ENCODE measurements around the gene VPS26C.
"Not testable (repeated sequence)": the region's sequence is repeated elsewhere in the genome, so short reads cannot be mapped to it uniquely, and the experiment has no call there.

Gene VPS26C

DNA sequence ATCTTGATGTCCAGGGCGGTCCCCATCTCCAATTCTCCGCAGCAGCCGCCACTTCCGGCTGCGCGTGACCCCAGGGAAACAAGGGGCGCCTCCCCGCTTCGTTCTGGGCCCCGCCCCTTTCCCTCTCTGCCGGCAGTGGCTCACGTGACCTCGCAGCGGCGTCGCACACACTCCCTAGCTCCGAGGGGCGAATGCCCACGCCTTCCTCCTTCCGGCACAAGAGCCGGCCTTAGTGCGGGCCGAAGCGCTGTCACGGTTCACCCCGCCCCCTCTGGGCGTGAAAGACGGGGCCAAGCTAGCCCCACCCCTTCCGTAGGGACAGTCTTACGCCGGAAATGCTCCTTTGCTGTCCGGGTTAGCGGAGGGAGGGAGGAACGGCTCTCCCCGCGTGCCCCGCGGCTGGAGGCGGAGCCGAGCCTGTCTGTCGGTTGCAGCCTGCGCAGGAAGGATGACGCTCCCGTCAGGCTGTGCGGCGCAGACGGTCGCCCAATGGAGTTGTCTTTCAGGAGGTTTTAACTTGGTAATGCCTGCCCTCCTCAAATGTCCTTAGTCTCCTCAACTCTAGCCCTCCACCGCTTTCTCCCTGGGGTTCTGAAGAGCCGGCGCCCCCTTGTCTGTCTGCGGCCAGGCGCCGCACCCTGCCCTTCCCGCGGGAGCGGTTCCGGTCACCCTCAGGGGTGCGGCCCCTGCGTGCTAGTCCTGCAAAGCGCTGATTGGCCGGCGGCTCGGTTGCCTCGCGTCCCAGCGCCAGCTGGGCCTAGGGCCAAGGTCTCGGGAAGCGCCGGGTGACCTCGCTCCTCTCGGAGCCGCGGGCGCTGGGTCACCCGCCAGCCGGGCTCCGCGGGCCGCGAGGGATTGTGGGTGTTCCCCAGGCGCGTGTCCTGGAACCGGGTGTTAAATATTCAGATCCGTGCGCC lies at the start of gene VPS26C:
Gene VPS26C (minus strand): TSS at position 66 of the 917 bp plus-strand sequence. CDS start 40 bp downstream, at position 26.
- TF ChIP-seq, protein P1, sequence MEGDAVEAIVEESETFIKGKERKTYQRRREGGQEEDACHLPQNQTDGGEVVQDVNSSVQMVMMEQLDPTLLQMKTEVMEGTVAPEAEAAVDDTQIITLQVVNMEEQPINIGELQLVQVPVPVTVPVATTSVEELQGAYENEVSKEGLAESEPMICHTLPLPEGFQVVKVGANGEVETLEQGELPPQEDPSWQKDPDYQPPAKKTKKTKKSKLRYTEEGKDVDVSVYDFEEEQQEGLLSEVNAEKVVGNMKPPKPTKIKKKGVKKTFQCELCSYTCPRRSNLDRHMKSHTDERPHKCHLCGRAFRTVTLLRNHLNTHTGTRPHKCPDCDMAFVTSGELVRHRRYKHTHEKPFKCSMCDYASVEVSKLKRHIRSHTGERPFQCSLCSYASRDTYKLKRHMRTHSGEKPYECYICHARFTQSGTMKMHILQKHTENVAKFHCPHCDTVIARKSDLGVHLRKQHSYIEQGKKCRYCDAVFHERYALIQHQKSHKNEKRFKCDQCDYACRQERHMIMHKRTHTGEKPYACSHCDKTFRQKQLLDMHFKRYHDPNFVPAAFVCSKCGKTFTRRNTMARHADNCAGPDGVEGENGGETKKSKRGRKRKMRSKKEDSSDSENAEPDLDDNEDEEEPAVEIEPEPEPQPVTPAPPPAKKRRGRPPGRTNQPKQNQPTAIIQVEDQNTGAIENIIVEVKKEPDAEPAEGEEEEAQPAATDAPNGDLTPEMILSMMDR (conservative IDR thresholded peaks at IDR 0.05; ENCODE audit: low read depth, low read length) = no peak
- H3K4me3 ChIP-seq (ENCODE audit: low read depth, low read length) = peak within 1 kb of the TSS; percentile 85

DNA sequence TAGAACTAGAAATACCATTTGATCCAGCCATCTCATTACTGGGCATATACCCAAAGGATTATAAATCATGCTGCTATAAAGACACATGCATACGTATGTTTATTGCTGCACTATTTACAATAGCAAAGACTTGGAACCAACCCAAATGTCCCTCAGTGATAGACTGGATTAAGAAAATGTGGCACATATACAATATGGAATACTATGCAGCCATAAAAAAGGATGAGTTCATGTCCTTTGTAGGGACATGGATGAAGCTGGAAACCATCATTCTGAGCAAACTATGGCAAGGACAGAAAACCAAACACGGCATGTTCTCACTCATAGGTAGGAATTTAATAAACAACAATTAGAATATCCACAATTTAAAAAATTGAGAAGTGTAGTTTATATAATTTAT lies 48.9 kb upstream of the VPS26C start:
- DNase-seq (ENCODE audit: low read depth); H3K4me3 ChIP-seq (ENCODE audit: low read depth, low read length): not testable (repeated sequence)

More for the DNA sequence above, at the start of gene VPS26C:
- peak; percentile 100 for DNase-seq (ENCODE audit: low read depth)

DNA sequence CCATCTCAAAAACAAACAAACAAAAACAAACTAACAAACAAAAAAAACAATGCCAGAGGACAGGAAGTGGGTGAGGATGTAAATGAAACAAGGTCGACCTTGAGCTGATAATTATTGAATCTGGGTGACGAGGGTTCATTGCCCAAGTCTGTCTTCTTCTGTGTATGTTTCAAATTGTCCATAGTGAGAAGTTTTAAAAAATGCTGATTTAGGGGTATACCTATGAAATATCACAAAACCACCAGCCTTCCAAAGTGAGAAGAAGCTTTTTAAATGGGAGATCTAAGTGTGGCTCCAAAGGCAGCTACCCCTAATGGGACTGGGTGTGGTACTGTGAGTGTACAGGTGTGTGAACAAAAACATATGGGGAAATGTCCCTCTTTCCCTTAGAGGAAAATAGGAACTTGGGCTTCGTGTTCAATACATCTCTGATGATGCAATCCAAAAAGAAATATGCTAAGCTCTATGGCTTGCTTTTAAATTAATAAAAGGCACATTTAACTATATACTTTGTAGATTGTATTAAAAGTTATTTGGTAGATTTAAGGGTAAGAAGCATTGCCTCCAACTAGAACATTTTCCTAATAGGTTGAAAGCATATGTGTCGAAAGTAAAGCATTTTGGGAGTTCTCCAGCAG lies 33.1 kb upstream of the VPS26C start:
- DNase-seq (ENCODE audit: low read depth) = no peak
- no peak overlapping the region for H3K4me3 ChIP-seq (ENCODE audit: low read depth, low read length)
- TF ChIP-seq, protein P1 (conservative IDR thresholded peaks at IDR 0.05; ENCODE audit: low read depth, low read length) = no peak

DNA sequence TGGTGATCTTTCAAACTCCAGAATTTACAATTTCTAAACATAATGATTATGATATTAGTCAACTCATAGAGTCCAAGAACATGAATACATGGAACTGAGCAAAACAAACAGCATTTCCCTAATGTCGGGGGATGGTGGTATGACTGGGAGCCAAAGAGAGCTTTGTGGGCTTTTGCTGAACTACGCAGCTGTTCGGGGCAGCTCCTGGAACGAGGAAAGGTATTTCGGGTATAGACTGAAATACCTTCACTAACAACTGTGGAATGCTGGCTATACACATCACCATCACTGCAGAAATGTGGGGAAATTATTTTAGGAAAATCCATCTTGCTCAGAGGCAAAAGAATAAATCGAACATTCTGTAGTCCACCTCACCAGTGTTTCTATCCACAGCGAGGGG lies 30.2 kb upstream of the VPS26C start:
- H3K4me3 ChIP-seq (ENCODE audit: low read depth, low read length) = no peak overlapping the region
- DNase-seq (ENCODE audit: low read depth) = no peak
- TF ChIP-seq, protein P1 (conservative IDR thresholded peaks at IDR 0.05; ENCODE audit: low read depth, low read length) = no peak

DNA sequence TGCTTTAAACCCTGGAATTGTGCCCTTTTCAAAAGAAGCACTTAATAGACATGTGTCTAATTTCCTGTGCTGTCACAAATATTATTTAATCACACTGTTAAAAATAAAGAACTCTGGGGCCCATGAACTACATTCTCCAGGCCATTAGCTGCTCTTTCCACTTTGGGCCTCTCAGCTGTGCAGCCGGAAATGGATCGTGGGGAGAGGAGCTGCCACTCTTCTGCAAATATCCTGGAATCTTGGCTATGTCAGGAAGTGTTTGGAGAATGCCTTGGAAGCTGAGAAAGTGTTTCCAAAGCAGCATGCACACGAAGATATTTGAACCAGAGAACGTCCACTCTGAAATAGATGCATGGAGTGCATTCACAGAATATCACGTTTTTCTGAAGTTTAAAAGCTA lies 27.5 kb upstream of the VPS26C start:
- TF ChIP-seq, protein P1 (conservative IDR thresholded peaks at IDR 0.05; ENCODE audit: low read depth, low read length) = no peak
- H3K4me3 ChIP-seq (ENCODE audit: low read depth, low read length) = no peak overlapping the region
- DNase-seq (ENCODE audit: low read depth) = no peak

DNA sequence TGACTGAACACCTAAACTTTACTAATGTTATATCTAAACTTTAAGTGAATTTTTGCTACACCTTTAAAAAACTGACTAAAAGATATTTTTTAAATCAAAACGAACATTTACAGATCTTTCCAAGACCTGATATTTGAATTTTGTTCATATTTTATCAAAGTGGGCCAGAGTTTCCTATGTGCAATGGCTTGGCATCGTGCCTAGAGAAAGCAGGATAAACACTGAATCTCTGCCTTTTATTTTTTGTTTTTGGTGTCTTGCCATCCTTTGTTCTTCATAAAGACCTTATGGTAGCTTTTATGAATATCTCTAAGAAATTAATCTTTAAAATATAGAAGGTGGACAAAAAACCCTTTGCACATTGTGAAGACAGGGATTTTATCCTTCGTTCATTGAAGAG lies 25.8 kb upstream of the VPS26C start:
- TF ChIP-seq, protein P1 (conservative IDR thresholded peaks at IDR 0.05; ENCODE audit: low read depth, low read length) = no peak
- no peak overlapping the region for H3K4me3 ChIP-seq (ENCODE audit: low read depth, low read length)
- peak; percentile 58 for DNase-seq (ENCODE audit: low read depth)

DNA sequence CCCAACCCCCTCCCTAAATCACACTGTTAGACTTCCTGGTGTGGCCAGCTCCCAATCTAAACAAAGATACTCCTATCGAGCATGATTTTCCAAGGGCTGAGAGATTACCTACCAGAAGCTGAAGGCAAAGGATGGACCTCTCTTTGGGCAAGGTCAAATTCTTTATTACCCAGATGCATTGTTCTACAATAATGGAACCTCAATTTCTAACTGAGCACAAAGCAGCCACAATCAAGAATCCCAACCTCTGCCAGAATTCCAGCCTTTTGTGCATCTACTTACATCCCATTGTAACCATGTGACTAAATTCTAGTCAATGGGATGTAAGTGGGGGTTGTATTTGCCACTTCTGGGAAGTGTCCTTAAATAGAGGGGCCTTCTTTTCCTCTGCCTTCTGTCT lies 24.9 kb upstream of the VPS26C start:
- TF ChIP-seq, protein P1 (conservative IDR thresholded peaks at IDR 0.05; ENCODE audit: low read depth, low read length) = no peak
- no peak for DNase-seq (ENCODE audit: low read depth)
- H3K4me3 ChIP-seq (ENCODE audit: low read depth, low read length) = no peak overlapping the region

DNA sequence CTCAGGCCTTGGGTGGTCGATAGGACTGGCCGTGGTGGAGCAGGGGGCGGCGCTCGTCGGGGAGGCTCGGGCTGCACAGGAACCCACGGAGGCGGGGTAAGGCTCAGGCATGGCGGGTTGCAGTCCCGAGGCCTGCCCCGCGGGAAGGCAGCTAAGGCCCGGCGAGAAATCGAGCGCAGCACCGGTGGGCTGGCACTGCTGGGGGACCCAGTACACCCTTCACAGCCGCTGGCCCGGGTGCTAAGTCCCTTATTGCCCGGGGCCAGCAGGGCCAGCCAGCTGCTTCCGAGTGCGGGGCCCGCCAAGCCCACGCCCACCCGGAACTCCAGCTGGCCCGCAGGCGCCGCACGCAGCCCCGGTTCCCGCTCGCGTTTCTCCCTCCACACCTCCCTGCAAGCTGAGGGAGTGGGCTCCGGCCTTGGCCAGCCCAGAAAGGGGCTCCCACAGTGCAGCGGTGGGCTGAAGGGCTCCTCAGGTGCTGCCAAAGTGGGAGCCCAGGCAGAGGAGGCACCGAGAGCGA lies 16.1 kb upstream of the VPS26C start:
- H3K4me3 ChIP-seq (ENCODE audit: low read depth, low read length); DNase-seq (ENCODE audit: low read depth): not testable (repeated sequence)

DNA sequence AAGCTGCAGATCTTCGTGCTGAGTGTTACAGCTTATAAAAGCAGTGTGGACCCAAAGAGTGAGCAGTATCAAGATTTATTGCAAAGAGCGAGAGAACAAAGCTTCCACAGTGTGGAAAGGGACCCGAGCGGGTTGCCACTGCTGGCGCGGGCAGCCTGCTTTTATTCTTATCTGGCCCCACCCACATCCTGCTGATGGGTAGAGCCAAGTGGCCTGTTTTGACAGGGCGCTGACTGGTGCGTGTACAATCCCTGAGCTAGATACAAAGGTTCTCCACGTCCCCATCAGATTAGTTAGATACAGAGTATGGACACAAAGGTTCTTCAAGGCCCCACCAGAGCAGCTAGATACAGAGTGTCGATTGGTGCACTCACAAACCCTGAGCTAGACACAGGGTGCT lies 15.5 kb upstream of the VPS26C start:
- H3K4me3 ChIP-seq (ENCODE audit: low read depth, low read length); DNase-seq (ENCODE audit: low read depth): not testable (repeated sequence)
